NCI-H1436 treated with DMSO at 0.1 percent for 48 hours (cell line): ENCODE measurements around the gene CDSN.
"Not testable (repeated sequence)": the region's sequence is repeated elsewhere in the genome, so short reads cannot be mapped to it uniquely, and the experiment has no call there.

Experiments used
- DNase-seq: peaks from one replicate; lab custom pipeline; 2025; lab: John Stamatoyannopoulos, UW

CDSN gene

DNA sequence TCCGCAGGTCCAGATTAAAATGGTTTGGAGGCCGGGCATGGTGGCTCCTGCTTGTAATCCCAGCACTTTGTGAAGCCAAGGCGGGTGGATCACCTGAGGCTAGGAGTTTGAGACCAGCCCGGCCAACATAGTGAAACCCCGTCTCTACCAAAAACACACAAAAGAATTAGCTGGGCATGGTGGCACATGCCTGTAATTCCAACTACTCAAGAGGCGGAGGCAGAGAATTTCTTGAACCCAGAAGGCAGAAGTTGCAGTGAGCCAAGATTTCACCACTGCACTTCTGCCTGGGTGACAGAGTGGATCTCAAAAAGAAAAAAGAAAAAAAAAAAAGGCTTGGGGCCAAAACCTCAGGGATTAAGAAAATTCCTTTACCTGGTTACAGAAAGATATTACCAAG lies 38.4 kb downstream of the CDSN start:
- DNase-seq = no peak

GRCh38 chr6:31079656-31080261 lies 40.5 kb downstream of the CDSN start:
- DNase-seq = no peak

- no peak for DNase-seq
These were observed 43.6 kb downstream of the CDSN start for GRCh38 chr6:31076611-31077010.

GRCh38 chr6:31075528-31075927 lies 44.7 kb downstream of the CDSN start:
- DNase-seq = no peak

DNA sequence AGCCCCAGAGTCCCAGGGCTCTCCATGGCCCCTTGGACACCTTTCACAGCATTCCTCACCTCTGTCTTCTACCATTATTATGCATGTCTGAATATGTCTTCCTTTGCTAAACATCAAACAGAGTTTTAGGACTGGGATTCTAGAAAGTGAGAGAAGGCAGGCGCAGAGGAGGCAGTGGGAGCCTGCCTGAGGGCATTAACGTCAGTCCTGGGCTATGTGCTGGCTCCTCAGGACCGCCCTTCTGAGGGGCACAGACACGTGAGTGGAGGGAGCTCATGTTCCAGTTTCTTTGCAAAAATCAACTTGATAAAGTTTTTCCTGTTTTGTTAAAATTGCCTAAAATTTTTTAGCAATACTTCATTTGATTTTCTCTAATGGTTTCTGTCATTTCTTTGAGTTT lies 45.8 kb downstream of the CDSN start:
- no peak for DNase-seq

GRCh38 chr6:31070711-31071197 lies 49.5 kb downstream of the CDSN start:
- DNase-seq = no peak

GRCh38 chr6:31068669-31069340 lies 51.4 kb downstream of the CDSN start:
- no peak for DNase-seq

DNA sequence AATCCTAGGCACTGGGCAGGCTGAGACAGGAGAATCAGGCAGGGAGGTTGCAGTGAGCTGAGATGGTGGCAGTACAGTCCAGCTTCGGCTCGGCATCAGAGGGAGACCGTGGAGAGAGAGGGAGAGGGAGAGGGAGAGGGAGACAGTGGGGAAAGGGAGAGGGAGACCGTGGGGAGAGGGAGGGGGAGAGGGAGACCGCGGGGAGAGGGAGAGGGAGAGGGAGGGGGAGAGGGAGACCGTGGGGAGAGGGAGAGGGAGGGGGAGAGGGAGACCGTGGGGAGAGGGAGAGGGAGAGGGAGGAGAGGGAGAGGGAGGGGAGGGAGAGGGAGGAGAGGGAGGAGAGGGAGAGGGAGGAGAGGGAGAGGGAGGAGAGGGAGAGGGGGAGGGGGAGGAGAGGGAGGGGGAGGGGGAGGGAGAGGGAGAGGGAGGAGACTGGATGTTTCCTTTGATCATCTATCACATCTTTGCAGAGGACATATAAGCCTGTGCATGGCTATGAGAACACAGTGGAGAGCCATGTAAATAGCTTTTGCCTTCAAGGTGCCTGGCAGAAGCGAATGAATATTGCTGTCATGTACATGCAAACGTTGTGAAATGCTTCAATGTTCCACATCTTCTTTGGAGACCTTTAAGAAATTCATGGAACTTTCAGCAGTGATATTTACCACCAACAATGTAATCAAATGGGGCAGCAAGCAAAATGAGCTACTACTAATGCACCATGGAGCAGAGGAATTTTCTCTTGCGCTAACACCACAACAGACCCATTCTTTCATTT lies 52.2 kb downstream of the CDSN start:
- DNase-seq = not testable (repeated sequence)

DNA sequence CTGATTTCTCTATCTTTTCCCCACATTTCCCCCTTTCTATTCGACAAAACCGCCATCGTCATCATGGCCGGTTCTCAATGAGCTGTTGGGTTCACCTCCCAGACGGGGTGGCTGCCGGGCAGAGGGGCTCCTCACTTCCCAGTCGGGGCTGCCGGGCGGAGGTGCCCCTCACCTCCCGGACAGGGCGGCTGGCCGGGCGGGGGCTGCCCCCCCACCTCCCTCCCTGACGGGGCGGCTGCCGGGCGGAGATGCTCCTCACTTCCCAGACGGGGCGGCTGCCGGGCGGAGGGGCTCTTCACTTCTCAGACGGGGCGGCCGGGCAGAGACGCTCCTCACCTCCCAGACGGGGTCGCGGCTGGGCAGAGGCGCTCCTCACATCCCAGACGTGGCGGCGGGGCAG lies 53.2 kb downstream of the CDSN start:
- DNase-seq = not testable (repeated sequence)

DNA sequence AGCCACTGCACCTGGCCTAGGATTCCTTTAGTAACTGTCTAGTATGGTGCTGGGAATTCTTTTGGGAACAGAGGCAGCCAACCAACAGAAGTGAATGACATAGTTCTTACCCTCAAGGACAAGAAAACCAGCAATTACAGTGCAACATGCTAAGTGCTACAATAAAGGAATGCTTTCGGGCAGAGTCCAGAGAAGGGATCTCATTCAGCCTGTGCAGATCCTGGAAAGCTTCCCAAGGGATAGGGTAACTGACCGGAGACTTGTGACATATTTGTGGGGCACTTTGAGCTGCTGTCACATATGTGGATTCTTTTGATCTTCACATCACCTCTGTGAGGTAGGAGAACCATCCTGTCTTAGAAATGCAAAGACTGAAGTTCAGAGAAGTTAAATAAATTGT lies 54.7 kb downstream of the CDSN start:
- DNase-seq = no peak
